DMS153 treated with DMSO at 0.1 percent for 48 hours (cell line): ENCODE results near the gene SAP25.

ENCODE experiments used
- DNase-seq: peaks from one replicate; lab custom pipeline; 2025; ENCODE audit not compliant: unreplicated experiment; lab: John Stamatoyannopoulos, UW

SAP25 gene

DNA sequence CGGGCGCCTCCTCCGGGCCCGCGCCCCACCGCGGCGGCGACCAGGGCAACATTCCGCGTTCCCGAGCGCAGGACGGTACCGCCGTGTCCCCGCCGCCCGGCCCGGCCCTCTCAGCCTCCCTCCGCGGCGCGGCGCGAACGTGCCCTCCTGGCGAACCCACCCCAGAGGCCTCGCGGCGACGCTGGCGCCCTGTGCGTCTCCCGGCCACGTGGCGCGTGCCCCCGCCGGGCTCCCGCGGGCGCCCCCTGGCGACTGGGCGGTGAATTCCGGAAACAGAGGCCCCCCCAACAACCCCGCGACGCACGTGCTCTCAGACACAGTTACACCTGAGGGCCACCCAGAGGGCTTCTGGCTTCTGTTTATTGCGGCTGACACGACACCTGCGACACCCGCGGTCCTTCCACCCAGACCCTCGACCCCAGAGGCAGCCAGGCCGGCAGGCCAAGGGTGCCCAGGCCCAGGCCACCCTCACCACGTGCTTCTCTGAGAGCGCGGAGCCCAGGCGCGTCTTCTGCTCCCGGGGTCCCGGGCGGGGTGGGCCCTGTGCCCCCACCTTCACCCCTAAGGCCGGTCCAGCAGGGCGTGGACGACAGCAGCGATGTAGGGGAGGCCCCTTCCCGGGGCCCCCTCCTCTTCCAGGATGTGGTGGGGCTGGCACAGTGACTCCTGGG, at the start of gene SAP25:
Gene SAP25, minus strand, starts transcription at position 210 of the 671 bp plus-strand sequence. Its CDS starts 158 bp downstream, at position 52.
- no peak for DNase-seq

DNA sequence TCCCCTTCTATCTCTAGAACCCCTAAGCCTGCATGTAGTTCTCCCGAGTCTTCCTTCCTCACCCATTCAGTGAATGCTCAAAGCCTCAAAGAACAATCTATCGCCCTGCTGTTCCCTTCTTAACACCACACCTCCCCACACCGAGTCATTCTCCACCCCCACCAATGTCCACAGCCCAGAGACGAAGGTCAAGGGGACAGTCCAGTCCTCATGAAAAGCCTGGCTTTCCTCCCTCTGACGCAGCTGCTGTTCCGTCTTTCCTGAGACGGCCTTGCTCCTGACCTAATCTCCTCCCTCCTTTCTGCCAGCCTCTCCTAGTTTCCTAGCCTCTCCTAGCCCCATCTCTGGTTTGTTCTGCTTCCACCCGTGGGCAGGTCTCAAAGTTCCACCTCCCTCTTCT, 47.9 kb upstream of the SAP25 start:
- DNase-seq, result no peak

DNA sequence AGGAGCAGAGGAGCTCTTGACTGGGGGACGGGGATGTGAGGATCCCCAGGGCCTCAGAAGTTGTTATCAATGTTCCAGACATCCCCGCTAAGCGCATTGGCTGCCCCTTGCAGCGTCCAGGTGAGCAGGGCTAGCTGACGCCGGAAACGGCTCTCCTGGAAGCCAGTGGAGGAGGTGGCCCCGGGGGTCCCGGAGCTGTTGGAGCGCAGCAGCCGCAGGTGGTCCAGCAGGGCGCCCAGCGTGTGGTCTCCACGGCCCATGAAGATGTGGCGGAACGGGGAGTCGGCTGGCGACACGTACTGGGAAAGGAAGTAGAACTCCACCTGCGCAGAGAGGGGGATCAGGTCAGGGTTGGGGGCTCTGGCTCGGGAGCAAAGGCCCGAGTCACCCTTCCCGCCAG, 47.1 kb upstream of the SAP25 start:
- DNase-seq, result no peak

DNA sequence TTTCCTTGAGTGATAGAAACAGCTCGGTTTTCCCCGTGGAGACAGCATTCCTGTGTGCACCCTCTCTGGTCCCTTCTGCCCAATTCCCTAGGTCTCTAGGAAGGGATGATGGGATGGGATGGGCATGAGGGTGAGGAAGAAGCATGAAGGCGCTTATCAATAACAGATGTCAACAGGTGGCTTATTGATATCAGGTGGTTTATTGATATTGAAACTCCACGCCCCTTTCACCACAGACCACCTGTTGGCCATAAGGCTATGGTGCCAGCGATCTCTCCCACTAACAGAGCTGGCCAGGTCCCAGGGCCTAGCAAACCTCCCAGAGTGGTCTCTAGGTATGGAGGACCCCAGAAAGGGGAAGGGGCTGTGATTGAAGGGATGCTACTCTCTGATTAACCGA, 46.5 kb upstream of the SAP25 start:
- no peak for DNase-seq

DNA sequence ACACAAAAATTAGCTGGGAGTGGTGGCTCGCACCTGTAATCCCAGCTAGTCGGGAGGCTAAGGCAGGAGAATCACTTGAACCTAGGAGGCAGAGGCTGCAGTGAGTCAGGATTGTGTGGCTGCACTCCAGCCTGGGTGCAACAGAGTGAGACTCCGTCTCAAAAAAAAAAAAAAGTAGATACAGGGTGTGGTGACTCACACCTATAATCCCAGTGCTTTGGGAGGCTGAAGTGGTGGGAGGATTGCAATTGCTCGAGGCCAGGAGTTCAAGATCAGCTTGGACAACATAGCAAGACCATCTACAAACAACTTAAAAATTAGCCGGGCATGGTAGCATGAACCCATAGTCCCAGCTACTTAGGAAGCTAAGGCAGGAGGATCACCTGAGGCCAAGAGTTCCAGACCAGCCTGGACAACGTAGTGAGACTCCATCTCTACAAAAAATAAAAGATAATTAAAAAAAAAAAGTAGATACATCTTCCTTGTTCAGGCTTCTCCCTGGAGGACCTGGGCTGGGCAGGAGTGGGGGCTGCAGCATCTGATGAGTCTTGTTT, 40.7 kb upstream of the SAP25 start:
- DNase-seq, result no peak

DNA sequence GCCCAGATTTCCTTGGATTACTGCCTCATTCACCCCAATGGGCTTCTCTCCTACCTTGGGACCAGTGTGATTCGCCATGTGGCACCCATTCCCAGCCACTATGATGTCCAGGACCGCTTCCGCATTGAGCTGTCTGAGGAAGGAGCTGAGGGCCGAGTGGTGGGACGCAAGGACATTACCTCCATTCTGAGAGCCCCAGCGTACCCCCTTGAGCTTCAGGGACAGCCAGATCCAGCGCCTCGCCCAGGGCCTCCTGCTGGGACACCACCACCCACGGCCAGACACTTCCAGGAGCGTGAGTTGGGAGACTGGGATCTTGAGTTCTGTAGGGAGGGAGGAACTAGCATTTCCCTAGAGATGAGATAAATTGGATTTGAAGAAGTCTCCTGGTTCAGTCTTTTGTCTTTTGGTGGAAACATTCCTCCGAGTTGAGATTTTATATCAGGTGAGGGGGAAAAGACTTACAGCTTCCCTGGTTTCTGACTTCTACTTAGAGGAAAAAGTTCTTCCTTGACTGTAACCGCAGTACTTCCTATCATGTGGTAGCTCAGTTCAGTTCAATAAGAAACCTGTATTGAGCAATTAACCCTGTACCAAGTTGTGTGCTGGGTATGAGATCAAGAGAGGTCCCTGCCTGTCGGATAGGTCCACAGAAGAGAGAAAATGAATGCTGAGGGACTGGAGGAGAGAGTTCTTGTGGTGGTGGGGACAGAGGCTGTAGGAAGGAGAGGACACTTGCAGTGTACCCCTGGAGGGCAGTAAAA, 39.9 kb upstream of the SAP25 start:
- DNase-seq, result no peak

DNA sequence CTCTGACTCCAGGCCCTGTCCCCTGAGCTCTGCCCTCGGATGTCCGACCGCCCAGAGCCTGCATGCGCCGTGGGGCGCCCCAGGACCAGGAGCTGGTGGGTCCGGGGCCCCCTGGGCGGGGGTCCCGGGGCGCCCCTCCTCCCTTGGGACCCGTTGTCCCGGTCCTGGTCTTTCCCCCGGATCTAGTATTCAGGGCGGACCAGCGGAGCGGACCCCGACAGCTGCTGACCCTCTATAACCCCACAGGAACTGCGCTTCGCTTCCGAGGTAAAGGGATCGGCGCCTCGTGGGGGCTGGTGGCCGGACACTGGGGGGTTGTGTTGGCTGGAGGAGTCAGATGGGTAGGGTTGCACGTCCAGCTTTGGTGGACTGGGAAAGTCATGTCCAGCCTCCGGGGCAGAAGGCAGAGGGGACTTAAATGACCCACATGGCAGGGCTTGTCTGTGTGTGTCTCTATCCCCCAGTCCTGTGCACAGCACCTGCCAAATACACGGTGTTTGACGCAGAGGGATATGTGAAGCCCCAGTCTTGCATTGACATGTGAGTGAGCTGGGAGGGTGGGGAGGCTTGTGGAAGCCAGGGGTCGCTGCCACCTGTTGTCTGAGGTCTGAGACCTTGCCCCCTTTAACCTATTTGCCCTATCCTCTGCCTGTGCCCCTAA, 39.2 kb upstream of the SAP25 start:
- no peak for DNase-seq

DNA sequence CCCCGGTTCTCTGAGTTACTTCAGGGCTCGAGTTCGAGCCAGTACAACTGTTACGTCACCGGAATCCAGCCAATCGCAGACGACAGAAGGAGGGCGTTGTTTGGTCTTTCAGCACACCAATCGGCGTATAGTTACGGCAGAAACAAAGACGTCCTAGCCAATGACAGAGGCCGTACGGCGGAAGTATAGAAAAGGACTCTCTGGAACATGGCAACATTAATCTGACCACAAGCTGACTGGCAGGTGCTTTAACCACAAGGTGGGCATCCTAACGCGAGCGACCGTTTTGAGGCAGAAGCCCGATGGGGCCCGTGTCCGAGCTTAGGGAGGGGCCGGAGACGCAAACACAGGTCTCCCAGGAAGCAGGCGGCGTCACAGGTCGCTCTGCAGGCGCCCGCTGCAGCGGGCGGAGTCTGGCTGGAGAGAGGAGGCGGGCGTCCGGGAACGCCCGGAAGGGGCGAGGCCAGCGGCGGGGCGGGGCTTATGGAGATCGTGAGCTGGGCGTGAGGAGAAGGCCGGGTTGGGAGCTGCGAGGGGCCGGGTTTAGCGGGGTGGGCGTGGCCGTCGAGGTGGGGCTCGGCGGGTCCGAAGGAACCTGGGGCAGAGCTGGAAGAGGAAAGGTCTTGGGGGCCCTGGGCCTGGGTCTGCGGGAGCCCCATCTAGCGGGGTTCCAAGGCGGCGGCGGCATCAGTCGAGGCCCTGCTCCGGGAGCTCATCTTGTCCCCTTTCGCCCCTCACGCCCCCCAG, 38.5 kb upstream of the SAP25 start, which contains the start of gene MOSPD3:
Gene MOSPD3, plus strand, starts transcription at position 558 of the 747 bp plus-strand sequence. CDS start 252 bp downstream, outside the sequence.
- DNase-seq, result peak; percentile 98

DNA sequence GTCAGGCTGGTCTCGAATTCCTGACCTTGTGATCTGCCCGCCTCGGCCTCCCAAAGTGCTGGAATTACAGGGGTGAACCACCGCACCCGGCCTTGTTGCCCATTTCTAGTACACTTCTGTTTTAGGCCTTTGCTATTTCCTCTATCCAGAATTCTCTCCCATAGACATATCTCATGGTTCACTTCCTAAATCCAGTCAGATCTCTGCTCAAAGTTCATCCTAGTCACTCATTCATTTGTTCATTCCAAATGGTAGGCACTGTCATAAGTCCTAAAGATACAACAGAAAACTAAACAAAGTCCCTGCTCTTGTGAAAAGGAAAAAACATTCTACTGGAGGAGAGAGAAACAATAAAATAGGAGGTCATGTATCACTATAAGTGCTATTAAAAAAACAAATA, 36.3 kb upstream of the SAP25 start:
- DNase-seq, result no peak

DNA sequence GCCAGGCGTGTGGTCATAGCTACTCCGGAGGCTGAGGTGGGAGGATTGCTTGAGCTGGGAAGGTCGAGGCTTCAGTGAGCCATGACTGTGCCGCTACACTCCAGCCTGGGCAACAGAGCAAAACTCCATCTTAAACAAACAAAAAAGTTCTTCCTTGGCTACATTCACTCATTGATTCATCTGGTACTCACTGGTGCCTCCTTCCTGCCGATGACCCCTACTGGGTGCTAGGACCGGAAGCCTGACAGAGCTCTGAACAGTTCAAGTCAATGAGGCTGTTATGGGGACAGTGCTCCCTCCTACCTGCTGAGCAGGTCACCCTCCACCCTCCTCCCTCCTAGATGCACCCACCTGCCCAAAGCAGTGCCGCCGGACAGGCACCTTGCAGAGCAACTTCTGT, 33.4 kb upstream of the SAP25 start:
- DNase-seq, result no peak

DNA sequence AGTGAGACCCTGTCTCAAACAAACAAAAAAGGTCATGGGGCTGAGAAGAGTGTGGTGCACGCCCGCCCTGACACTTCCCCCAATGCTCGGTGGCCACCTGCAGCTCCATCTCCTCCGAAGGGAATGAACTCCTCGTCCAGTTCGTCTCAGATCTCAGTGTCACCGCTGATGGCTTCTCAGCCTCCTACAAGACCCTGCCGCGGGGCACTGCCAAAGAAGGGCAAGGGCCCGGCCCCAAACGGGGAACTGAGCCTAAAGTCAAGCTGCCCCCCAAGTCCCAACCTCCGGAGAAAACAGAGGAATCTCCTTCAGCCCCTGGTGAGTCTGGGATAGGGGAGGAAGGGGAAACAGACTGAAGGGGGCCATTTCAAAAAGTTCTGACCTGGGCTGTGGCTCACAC, 32.6 kb upstream of the SAP25 start:
- DNase-seq, result no peak

DNA sequence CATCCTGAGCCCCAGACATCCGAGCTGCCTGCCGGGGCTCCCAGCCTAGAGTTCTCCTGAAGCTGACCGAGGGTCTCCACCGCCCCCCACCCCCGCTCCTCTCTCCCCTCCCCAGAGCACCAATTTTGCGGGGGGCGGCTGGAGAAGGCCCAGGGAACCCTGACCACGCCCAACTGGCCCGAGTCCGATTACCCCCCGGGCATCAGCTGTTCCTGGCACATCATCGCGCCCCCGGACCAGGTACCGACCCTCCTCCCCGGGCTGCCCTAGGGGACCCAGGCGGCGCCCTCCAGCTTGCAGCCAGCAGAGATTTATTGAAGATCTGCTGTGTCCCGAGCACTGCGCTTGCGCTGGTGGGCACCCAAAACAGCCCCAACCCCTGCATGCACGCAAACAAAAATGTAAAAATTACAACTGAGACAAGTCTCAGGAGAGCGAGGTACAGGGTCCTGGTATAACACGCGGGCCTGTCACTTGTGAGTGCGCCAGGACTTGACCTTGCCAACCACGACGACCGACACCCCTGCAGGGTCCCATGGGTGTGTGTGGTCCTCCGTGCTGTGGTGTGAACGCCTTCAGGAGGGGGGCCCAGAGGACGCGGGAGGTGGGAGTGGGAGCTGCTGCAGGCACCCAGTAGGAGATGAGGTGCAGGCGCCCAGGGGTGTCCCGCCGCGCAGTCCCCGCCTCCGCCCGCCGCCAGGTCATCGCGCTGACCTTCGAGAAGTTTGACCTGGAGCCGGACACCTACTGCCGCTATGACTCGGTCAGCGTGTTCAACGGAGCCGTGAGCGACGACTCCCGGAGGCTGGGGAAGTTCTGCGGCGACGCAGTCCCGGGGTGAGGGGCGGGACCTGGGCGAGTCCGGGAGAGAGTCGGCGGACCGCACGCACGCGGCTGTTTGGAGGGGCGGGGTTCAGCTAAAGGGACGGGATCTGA, 31.5 kb upstream of the SAP25 start:
- DNase-seq, result no peak

DNA sequence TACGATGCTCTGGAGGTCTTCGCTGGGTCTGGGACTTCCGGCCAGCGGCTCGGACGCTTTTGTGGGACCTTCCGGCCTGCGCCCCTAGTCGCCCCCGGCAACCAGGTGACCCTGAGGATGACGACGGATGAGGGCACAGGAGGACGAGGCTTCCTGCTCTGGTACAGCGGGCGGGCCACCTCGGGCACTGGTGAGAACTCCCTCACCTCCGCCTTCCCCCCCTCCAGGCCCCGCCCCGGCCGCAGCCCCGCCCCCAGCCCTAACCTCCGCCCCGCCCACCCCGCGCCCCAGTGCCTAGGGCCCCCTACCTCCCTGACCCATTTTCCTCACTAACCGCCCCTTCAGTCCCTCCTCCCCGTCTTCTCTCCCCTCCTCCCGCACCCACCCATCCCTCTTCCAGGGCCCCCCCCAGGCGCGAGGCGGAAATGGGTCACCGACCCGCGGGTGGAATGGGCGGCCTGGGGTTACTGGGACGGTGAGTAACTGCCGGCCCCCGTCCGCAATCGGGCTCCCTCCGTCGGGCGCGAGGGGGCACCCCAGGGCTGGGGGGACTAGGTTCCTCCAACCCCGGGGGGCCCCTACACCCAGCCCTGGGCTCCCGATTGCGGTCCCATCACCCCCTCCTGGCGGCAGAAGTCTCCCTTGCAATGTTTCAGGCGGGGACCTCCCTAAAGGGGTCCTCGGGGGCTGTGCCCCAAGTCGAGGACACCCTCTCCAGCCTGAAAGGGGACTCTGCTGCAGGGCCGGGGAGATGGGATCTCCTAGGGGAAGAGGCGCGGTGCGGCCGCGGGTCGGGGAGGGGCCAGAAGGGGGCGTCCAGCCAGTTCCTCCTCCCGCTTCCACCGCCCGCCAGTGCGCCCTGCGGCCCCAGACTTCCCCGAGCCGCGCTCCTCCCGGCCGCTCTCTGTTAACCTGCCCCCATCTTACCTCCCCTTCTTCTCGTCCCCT, 30.6 kb upstream of the SAP25 start:
- peak; percentile 17 for DNase-seq

DNA sequence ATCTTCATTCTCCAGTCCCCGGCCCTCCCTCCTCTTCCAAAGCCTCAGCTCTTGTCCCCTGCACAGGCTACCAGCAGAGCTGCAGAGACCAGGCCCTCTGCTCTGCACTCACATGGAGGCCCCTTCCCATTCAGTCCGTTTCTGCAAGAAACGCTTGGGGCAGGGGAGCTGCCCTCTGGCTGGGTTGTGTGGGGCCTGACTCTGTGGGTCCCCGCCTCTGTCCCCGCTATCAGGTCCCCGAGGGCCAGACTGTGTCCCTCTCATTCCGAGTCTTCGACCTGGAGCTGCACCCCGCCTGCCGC, 30.0 kb upstream of the SAP25 start:
- no peak for DNase-seq

DNA sequence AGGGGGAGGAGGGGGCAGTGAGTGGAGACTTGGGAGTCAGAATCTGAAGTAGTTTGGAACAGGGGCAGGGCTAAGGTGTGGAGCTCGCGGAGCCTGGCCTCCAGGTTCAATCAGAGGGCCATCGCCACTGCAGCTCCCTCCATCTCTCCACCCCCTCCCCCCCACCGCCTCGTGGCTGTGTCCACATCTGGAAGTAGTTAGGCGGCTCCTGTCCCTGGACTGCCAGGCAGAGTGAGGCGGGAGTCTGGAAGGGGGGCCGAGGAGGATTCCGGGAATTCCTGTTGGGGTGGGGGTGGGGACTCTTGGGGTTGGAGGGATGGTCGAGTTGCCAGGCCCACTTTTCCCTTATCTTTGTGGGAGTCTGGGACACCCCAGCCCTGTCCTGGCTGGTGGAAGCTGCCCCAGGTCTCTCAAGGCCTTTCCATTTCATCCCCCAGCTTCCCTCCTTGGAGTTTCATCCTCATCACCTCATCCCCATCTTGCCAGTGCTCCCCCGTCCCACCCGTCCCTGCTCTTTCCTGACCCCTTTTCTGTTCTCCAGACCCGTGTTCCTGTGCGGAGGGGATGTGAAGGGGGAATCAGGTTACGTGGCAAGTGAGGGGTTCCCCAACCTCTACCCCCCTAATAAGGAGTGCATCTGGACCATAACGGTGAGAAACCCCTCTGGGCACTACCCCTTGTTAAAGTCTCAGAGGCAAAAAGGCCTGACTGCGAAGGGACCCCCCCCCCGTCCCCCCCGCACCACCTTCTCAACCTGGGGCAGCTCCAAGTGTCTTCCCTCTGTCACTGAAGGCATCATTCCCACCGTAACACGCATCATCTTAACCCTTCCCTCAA, 29.4 kb upstream of the SAP25 start:
- no peak for DNase-seq

DNA sequence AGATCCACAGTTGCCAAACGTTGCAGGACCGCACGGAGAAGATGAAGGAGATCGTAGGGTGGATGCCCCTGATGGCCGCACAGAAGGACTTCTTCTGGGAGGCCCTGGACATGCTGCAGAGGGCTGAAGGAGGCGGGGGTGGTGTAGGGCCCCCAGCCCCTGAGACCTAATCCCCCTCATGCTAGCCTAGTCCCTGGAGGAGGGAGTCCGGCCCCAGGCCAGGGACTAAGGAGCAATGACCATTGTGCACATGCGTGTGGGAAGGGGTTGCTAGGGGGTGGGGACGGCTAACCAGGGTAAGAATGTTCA, 27.0 kb upstream of the SAP25 start:
- DNase-seq, result no peak

DNA sequence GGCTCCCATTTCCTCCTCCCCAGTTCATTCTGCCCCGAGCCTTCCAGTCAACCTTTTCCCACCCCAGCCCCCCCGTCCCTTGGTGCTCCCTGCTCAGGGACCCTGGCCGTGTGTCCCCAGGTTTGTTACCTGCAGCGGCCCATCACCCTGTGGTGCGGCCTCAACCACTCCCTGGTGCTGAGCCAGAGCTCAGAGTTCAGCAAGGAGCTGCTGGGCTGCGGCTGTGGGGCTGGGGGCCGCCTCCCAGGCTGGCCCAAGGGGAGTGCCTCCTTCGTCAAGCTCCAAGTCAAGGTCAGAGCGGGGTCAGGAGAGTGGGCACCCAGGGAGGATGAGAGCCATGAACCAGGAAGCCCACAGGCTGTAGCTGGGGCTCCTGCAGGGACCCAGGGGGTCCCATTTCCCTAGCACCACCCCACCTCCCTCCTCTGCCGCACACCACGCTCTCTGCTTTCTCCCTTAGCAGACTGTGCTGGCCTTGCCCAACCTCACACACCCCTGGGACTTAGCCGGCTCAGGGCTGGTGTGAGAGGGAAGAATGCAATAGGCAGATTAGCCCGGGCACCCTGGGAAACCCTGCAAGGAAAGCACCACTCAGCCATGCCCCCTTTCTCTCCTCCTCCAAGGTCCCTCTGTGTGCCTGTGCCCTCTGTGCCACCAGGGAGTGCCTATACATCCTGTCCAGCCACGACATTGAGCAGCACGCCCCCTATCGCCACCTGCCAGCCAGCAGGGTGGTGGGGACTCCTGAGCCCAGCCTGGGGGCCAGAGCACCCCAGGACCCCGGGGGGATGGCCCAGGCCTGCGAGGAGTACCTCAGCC, 26.4 kb upstream of the SAP25 start:
- DNase-seq, result no peak
